Retinal pigment epithelial cell (primary cell): ENCODE data around the gene VENTX.
"Not testable (repeated sequence)": the region's sequence is repeated elsewhere in the genome, so short reads cannot be mapped to it uniquely, and the experiment has no call there.

Experiments used
- DNase-seq: peaks from one replicate; pipeline ENCODE4 v3.0.0-alpha.2; 2010; ENCODE audit warnings: low read depth
- H3K4me3 ChIP-seq: 2 replicates; pipeline ENCODE4 v1.5.1; 2011; ENCODE audit warnings: mild to moderate bottlenecking, low read length, control low read depth, moderate library complexity
- CTCF ChIP-seq: conservative IDR thresholded peaks from 2 replicates; pipeline ENCODE4 v1.5.1; 2011; ENCODE audit warnings: low read depth, low read length, control low read depth, inconsistent platforms

Gene VENTX

GRCh38 chr10:133217800-133218589 is 19.7 kb upstream of the VENTX start:
- TF ChIP-seq CTCF = no peak
- no peak overlapping the region for H3K4me3 ChIP-seq
- no peak for DNase-seq

GRCh38 chr10:133218891-133219290 is 18.8 kb upstream of the VENTX start:
- TF ChIP-seq CTCF = no peak
- DNase-seq = no peak

GRCh38 chr10:133219782-133220181 is 17.9 kb upstream of the VENTX start:
- TF ChIP-seq CTCF = no peak
- no peak for DNase-seq
- no peak overlapping the region for H3K4me3 ChIP-seq

More at GRCh38 chr10:133218891-133219290, 18.8 kb upstream of the VENTX start:
- no peak overlapping the region for H3K4me3 ChIP-seq

GRCh38 chr10:133221331-133221730 is 16.3 kb upstream of the VENTX start:
- TF ChIP-seq CTCF = no peak
- H3K4me3 ChIP-seq = no peak overlapping the region
- DNase-seq = no peak

GRCh38 chr10:133221756-133222155 is 15.9 kb upstream of the VENTX start:
- H3K4me3 ChIP-seq, DNase-seq: not testable (repeated sequence)

- no peak for TF ChIP-seq CTCF
- no peak for DNase-seq
- H3K4me3 ChIP-seq = no peak overlapping the region
Observed at GRCh38 chr10:133224076-133224475, 13.6 kb upstream of the VENTX start.

- no peak overlapping the region for H3K4me3 ChIP-seq
- DNase-seq = no peak
- TF ChIP-seq CTCF = no peak
Observed at GRCh38 chr10:133224756-133225372, 12.8 kb upstream of the VENTX start.
